Lower lobe of right lung (tissue), 2 donors: ENCODE measurements around the gene OR51V1. TPM values are rescaled to one million over a fixed set of nuclear protein-coding genes. Genes with fewer than 3 reads are reported as not detected.

Source experiments
- ATAC-seq, 2 donors: fragments of 200-7000 bp; cut with Tn5 transposase; one replicate each; pipeline ENCODE4 v1.9.1; 2020 to 2022; ENCODE audit warnings: mild to moderate bottlenecking in 2 of 2, moderate library complexity in 2 of 2
- DNase-seq: peaks from one replicate; pipeline ENCODE4 v3.0.0-alpha.2; 2020
- H3K27ac ChIP-seq: fragments of 200-600 bp; one replicate; pipeline ENCODE4 v1.8.0; 2022
- H3K27me3 ChIP-seq: fragments of 200-600 bp; one replicate; pipeline ENCODE4 v1.8.0; 2022; ENCODE audit warnings: low read depth
- H3K36me3 ChIP-seq: fragments of 200-600 bp; one replicate; pipeline ENCODE4 v1.8.0; 2022; ENCODE audit warnings: mild to moderate bottlenecking
- H3K4me1 ChIP-seq: fragments of 200-600 bp; one replicate; pipeline ENCODE4 v1.8.0; 2022
- H3K4me3 ChIP-seq: fragments of 200-600 bp; one replicate; pipeline ENCODE4 v1.8.0; 2022; ENCODE audit warnings: mild to moderate bottlenecking
- H3K9me3 ChIP-seq: fragments of 200-600 bp; one replicate; pipeline ENCODE4 v1.8.0; 2022
- CTCF ChIP-seq: fragments of 200-600 bp; IDR thresholded peaks from one replicate; pipeline ENCODE4 v1.8.0; 2022; ENCODE audit warnings: antibody characterized with exemption, mild to moderate bottlenecking
- intact Hi-C: fragments of 100-400 bp; cut with DNase I; formaldehyde crosslinking; loops from one replicate; pipeline ENCODE4 v1.11.0; 2022
- total RNA-seq: library from RNA; stranded (reverse); fragmentation: NEBNext Ultra II Directional; extraction: Animal tissue kit (Norgen Biotek cat#: 25700); gene quantifications from one replicate; pipeline ENCODE4 v1.2.1, GENCODE V29; 2021
- donor health status: DM: no; HTN: yes; CAD: no; lungs with severe emphysema.

The OR51V1 gene
- total RNA-seq, 1 donor from 2014 or later, result not detected

- Histone ChIP-seq H3K4me3 (no peak overlapping the region), H3K36me3 (no peaks in the 10 kb centered on the region), H3K27me3 (no peaks in the 10 kb centered on the region), H3K9me3 (no peaks in the 10 kb centered on the region), H3K4me1 (no peaks in the 10 kb centered on the region), H3K27ac (no peak overlapping the region)
- intact Hi-C loops, result no loop called here
- DNase-seq, result no peak
- ATAC-seq, result peak in 1 of 2 donors; percentile 41
- TF ChIP-seq CTCF, result peak; percentile 39
Measured at GRCh38 chr11:5204787-5205186, 4.3 kb upstream of the OR51V1 start.

- Histone ChIP-seq H3K27ac (no peak overlapping the region), H3K9me3 (no peaks in the 10 kb centered on the region), H3K36me3 (no peaks in the 10 kb centered on the region), H3K4me3 (no peak overlapping the region), H3K4me1 (no peaks in the 10 kb centered on the region), H3K27me3 (no peaks in the 10 kb centered on the region)
- no peak for DNase-seq
- no peak for TF ChIP-seq CTCF
- no peak for ATAC-seq
- intact Hi-C loops, result no loop called here
Measured at GRCh38 chr11:5203366-5203765, 2.9 kb upstream of the OR51V1 start.

- no peak for DNase-seq
- Histone ChIP-seq H3K9me3 (no peaks in the 10 kb centered on the region), H3K27ac (no peak overlapping the region), H3K36me3 (no peaks in the 10 kb centered on the region), H3K27me3 (no peaks in the 10 kb centered on the region), H3K4me3 (no peak overlapping the region), H3K4me1 (no peaks in the 10 kb centered on the region)
- intact Hi-C loops, result no loop called here
- no peak for ATAC-seq
- no peak for TF ChIP-seq CTCF
Measured at GRCh38 chr11:5198285-5198684, 2.2 kb downstream of the OR51V1 start.

- H3K36me3 ChIP-seq, result no peaks in the 10 kb centered on the region
- intact Hi-C loops, result no loop called here
- H3K9me3 ChIP-seq, result no peaks in the 10 kb centered on the region
- H3K4me3 ChIP-seq, result no peak overlapping the region
- no peak overlapping the region for H3K27ac ChIP-seq
- TF ChIP-seq CTCF, result no peak
- ATAC-seq, result peak; percentile 50 to 62
- no peak for DNase-seq
- H3K27me3 ChIP-seq, result no peaks in the 10 kb centered on the region
- H3K4me1 ChIP-seq, result no peaks in the 10 kb centered on the region
Measured at GRCh38 chr11:5197536-5197935, 2.9 kb downstream of the OR51V1 start.

GRCh38 chr11:5196731-5197130 is 3.8 kb downstream of the OR51V1 start:
- no peak overlapping the region for H3K4me3 ChIP-seq
- no peak overlapping the region for H3K27ac ChIP-seq
- H3K9me3 ChIP-seq, result no peaks in the 10 kb centered on the region
- ATAC-seq (no peak), DNase-seq (no peak)
- no peaks in the 10 kb centered on the region for H3K4me1 ChIP-seq
- intact Hi-C loops, result no loop called here
- TF ChIP-seq CTCF, result no peak
- no peaks in the 10 kb centered on the region for H3K36me3 ChIP-seq
- no peaks in the 10 kb centered on the region for H3K27me3 ChIP-seq

GRCh38 chr11:5196067-5196466 is 4.4 kb downstream of the OR51V1 start:
- DNase-seq (no peak), ATAC-seq (no peak)
- intact Hi-C loops, result no loop called here
- Histone ChIP-seq H3K27me3 (no peaks in the 10 kb centered on the region), H3K9me3 (no peaks in the 10 kb centered on the region), H3K27ac (no peak overlapping the region), H3K36me3 (no peaks in the 10 kb centered on the region), H3K4me1 (no peaks in the 10 kb centered on the region), H3K4me3 (no peak overlapping the region)
- TF ChIP-seq CTCF, result no peak
